Measurements from ENCODE around the gene FGFR3. TPM values are rescaled to one million over a fixed set of nuclear protein-coding genes. Genes with fewer than 3 reads are reported as not detected.

The FGFR3 gene
- total and polyA plus RNA-seq, 2 of the 8 experiments (the other 6 are each of a cell fraction or from before 2014, with no cell fraction given) = 9.0 to 19.5 TPM

GRCh38 chr4:1745165-1745564 is 47.9 kb upstream of the FGFR3 start:
- CTCF ChIA-PET (ENCODE audit: partially characterized antibody) = interaction anchor here (0.6 to 52.9 kb wide), 19 partner anchors 8 to 443 kb away, joined by 3 to 2507 read pairs (median 5); partner anchors contain the start of gene FGFR3
- H2BK12ac ChIP-seq (ENCODE audit: low read depth, low read length) = no peak overlapping the region
- H2BK5ac ChIP-seq (ENCODE audit: low read depth, low read length) = no peak overlapping the region
- FAIRE-seq (no peak), DNase-seq (ENCODE audit: low read depth in 1 of 2, low spot score in 2 of 2) (no peak)
- no peak overlapping the region for H3K27ac ChIP-seq (ENCODE audit: low read depth, low read length)
- H3K4me2 ChIP-seq (ENCODE audit: insufficient read depth in 1 of 2, low read depth in 2 of 2, low read length in 2 of 2) = no peak overlapping the region
- no peak overlapping the region for H3K56ac ChIP-seq (replicated peaks; ENCODE audit: insufficient read length, low read depth, low read length)
- H3K79me1 ChIP-seq (ENCODE audit: low read depth, low read length) = no peaks in the 10 kb centered on the region
- H2BK15ac ChIP-seq (ENCODE audit: low read length) = no peak overlapping the region
- POLR2A ChIA-PET (ENCODE audit: partially characterized antibody) = interaction anchor here (1.1 to 5.6 kb wide), 15 partner anchors 9 to 431 kb away, joined by 3 to 38 read pairs (median 5); partner anchors contain the start of genes FGFR3, TACC3 and TMEM129
- H3K23ac ChIP-seq (ENCODE audit: insufficient read length) = no peak overlapping the region
- peaks cover 6 to 7% of the 10 kb centered on the region in 2 experiments for H4K20me1 ChIP-seq (replicated peaks in 1 of 2; ENCODE audit: control insufficient read depth in 1 of 2, insufficient read depth in 2 of 2, low read length in 2 of 2)
- H2AK5ac ChIP-seq (ENCODE audit: low read depth, low read length) = no peak overlapping the region
- no peaks in the 10 kb centered on the region for H3K9me3 ChIP-seq (ENCODE audit: insufficient read depth in 2 of 2, low read depth in 1 of 2, low read length in 1 of 2)
- peaks cover 0 to 8% (median 5%) of the 10 kb centered on the region in 4 experiments; a peak in 6 of 7 replicates for H3K4me1 ChIP-seq (replicated peaks in 1 of 4; ENCODE audit: control insufficient read depth in 3 of 4, insufficient read depth in 4 of 4, low read length in 3 of 4)
- H3K14ac ChIP-seq (ENCODE audit: insufficient read length) = no peak overlapping the region
- H3K23me2 ChIP-seq (ENCODE audit: low read depth, low read length) = no peaks in the 10 kb centered on the region
- no peak overlapping the region for H4K5ac ChIP-seq (ENCODE audit: insufficient read length, low read depth, low read length)
- no peak overlapping the region for H2AFZ ChIP-seq (ENCODE audit: low read length)
- H3K79me2 ChIP-seq (ENCODE audit: control insufficient read depth in 1 of 2, insufficient read depth in 2 of 2, low read length in 2 of 2) = no peaks in the 10 kb centered on the region
- no peak overlapping the region for H3K18ac ChIP-seq (ENCODE audit: extremely low read depth, low read length)
- H4K91ac ChIP-seq (replicated peaks; ENCODE audit: insufficient read length, low read length) = no peak overlapping the region
- H3K27me3 ChIP-seq (replicated peaks in 1 of 4; ENCODE audit: control insufficient read depth in 3 of 4, extremely low read depth in 1 of 4, insufficient read depth in 3 of 4, low read length in 3 of 4) = peaks cover 0 to 4% (median 0%) of the 10 kb centered on the region in 4 experiments; a peak in 2 of 7 replicates
- H2BK20ac ChIP-seq (ENCODE audit: low read length) = no peak overlapping the region
- H3K4me3 ChIP-seq (ENCODE audit: extremely low read depth in 1 of 4, insufficient read depth in 2 of 4, low read depth in 3 of 4, low read length in 4 of 4) = no peak overlapping the region
- H3K36me3 ChIP-seq (ENCODE audit: control insufficient read depth in 2 of 4, insufficient read depth in 4 of 4, low read length in 3 of 4) = peaks cover 18 to 44% (median 37%) of the 10 kb centered on the region in 4 experiments
- H2BK120ac ChIP-seq (replicated peaks; ENCODE audit: low read depth, low read length) = no peak overlapping the region
- WGBS, 2 experiments (ENCODE audit: extremely low coverage in 1 of 2, insufficient coverage in 1 of 2, insufficient read length in 1 of 2, insufficient replicate concordance in 2 of 2, low coverage in 1 of 2, low lambda C conversion rate in 2 of 2, missing lambda C conversion rate in 1 of 2) = 94% methylated on average over 11 of the region's 13 CpGs; no CpG with 5 or more reads in 1 of the 2 experiments
- no peak overlapping the region for H3K4ac ChIP-seq (replicated peaks; ENCODE audit: insufficient read length, low read depth, low read length)
- no peak overlapping the region for H4K8ac ChIP-seq (ENCODE audit: extremely low read depth, insufficient read depth, low read length)
- no peak overlapping the region for H3K9ac ChIP-seq (replicated peaks in 1 of 4; ENCODE audit: extremely low read depth in 1 of 4, low read depth in 3 of 4, low read length in 3 of 4)
- TF ChIP-seq EZH2 (IDR thresholded peaks at IDR 0.05; ENCODE audit: low read depth, low read length, severe bottlenecking) (no peak), RBBP5 (IDR thresholded peaks at IDR 0.05; ENCODE audit: borderline replicate concordance, low read depth, low read length) (no peak), KDM4A (IDR thresholded peaks at IDR 0.05; ENCODE audit: low read depth, low read length, severe bottlenecking) (no peak), KDM5A (IDR thresholded peaks at IDR 0.05; ENCODE audit: low read length) (no peak), EP300 (IDR thresholded peaks at IDR 0.05; ENCODE audit: borderline replicate concordance in 1 of 2, low read depth in 2 of 2, low read length in 2 of 2) (no peak), GABPA (IDR thresholded peaks at IDR 0.05; ENCODE audit: borderline replicate concordance, insufficient read depth, low read length) (no peak), SRF (IDR thresholded peaks at IDR 0.05; ENCODE audit: low read depth, low read length) (no peak), RFX5 (IDR thresholded peaks at IDR 0.05; ENCODE audit: borderline replicate concordance, low read depth, low read length) (no peak), CTCF (IDR thresholded peaks at IDR 0.05; ENCODE audit: control extremely low read depth in 1 of 3, insufficient read depth in 1 of 3, low read depth in 1 of 3, low read length in 3 of 3) (no peak), ASH2L (IDR thresholded peaks at IDR 0.05; ENCODE audit: low read length) (no peak), JUN (IDR thresholded peaks at IDR 0.05; ENCODE audit: low read depth, low read length) (no peak)

Measured in H1 (cell line).